ENCODE data around the gene WNK1. TPM values are rescaled to one million over a fixed set of nuclear protein-coding genes. Genes with fewer than 3 reads are reported as not detected.

The WNK1 gene
- total and polyA plus RNA-seq, 2 of the 8 experiments (the other 6 are each of a cell fraction or from before 2014, with no cell fraction given): 88.2 to 157 TPM

DNA sequence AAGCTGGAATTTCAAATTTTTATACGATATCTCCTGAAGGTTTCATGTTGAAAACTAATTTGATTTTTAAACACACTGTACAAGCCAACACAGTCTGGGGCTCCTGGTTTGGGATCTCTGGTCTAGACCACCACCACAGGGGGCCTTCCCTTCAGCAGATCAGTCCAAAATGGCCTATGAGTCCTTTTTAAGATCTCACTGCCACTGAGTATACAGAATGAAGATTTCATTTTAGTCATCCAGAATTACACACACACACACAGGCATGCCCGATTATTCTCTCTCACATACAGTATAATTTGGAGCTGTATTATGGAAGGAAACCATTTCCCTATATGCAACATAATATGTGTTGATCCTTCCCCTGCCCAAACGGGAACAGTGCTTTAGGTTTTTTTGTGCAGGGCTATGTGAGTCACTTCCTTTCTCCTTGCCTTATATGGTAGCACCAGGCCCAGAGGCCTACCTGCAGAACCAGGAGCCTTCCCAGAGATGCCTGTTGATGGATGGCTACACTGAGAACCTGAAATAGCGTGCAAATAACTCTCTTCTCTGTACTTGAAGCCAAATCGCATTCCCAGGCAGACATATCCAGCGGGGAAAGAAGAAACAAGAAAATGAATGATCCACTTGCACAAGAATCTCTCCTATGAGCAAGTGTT lies 28.1 kb upstream of the WNK1 start:
- CTCF ChIA-PET (ENCODE audit: partially characterized antibody): interaction anchor here (1.6 kb wide), 1 partner anchor 154 kb away, joined by 3 read pairs; no protein-coding TSS in a partner anchor
- Histone ChIP-seq H3K79me2 (ENCODE audit: control insufficient read depth in 1 of 2, insufficient read depth in 2 of 2, low read length in 2 of 2) (no peaks in the 10 kb centered on the region), H3K9me3 (ENCODE audit: insufficient read depth in 2 of 2, low read depth in 1 of 2, low read length in 1 of 2) (no peaks in the 10 kb centered on the region), H3K23ac (ENCODE audit: insufficient read length) (no peak overlapping the region), H3K4me3 (ENCODE audit: extremely low read depth in 1 of 4, insufficient read depth in 2 of 4, low read depth in 3 of 4, low read length in 4 of 4) (no peak overlapping the region), H2AFZ (ENCODE audit: low read length) (peak overlapping the region; percentile 4), H3K4me2 (ENCODE audit: insufficient read depth in 1 of 2, low read depth in 2 of 2, low read length in 2 of 2) (no peak overlapping the region), H3K4ac (replicated peaks; ENCODE audit: insufficient read length, low read depth, low read length) (no peak overlapping the region), H4K8ac (ENCODE audit: extremely low read depth, insufficient read depth, low read length) (no peak overlapping the region), H3K27ac (ENCODE audit: low read depth, low read length) (no peak overlapping the region), H2AK5ac (ENCODE audit: low read depth, low read length) (no peak overlapping the region), H3K36me3 (ENCODE audit: control insufficient read depth in 2 of 4, insufficient read depth in 4 of 4, low read length in 3 of 4) (no peaks in the 10 kb centered on the region), H3K79me1 (ENCODE audit: low read depth, low read length) (no peaks in the 10 kb centered on the region), H2BK15ac (ENCODE audit: low read length) (no peak overlapping the region), H4K20me1 (replicated peaks in 1 of 2; ENCODE audit: control insufficient read depth in 1 of 2, insufficient read depth in 2 of 2, low read length in 2 of 2) (no peaks in the 10 kb centered on the region), H3K56ac (replicated peaks; ENCODE audit: insufficient read length, low read depth, low read length) (no peak overlapping the region), H3K18ac (ENCODE audit: extremely low read depth, low read length) (0 out of 2 replicates have a peak overlapping the region, but pooled peaks have one; percentile 0), H2BK5ac (ENCODE audit: low read depth, low read length) (no peak overlapping the region), H2BK20ac (ENCODE audit: low read length) (no peak overlapping the region), H3K14ac (ENCODE audit: insufficient read length) (no peak overlapping the region), H2BK12ac (ENCODE audit: low read depth, low read length) (no peak overlapping the region), H3K9ac (replicated peaks in 1 of 4; ENCODE audit: extremely low read depth in 1 of 4, low read depth in 3 of 4, low read length in 3 of 4) (no peak overlapping the region), H2BK120ac (replicated peaks; ENCODE audit: low read depth, low read length) (no peak overlapping the region), H3K27me3 (replicated peaks in 1 of 4; ENCODE audit: control insufficient read depth in 3 of 4, extremely low read depth in 1 of 4, insufficient read depth in 3 of 4, low read length in 3 of 4) (no peaks in the 10 kb centered on the region), H3K23me2 (ENCODE audit: low read depth, low read length) (no peaks in the 10 kb centered on the region; the same call in 1 of the 2 replicates), H4K5ac (ENCODE audit: insufficient read length, low read depth, low read length) (no peak overlapping the region), H4K91ac (replicated peaks; ENCODE audit: insufficient read length, low read length) (no peak overlapping the region), H3K4me1 (replicated peaks in 1 of 4; ENCODE audit: control insufficient read depth in 3 of 4, insufficient read depth in 4 of 4, low read length in 3 of 4) (peaks cover 0 to 5% (median 2%) of the 10 kb centered on the region in 4 experiments)
- 84% methylated on average over 6 of the region's 6 CpGs; no CpG with 5 or more reads in 1 of the 2 experiments for WGBS, 2 experiments (ENCODE audit: extremely low coverage in 1 of 2, insufficient coverage in 1 of 2, insufficient read length in 1 of 2, insufficient replicate concordance in 2 of 2, low coverage in 1 of 2, low lambda C conversion rate in 2 of 2, missing lambda C conversion rate in 1 of 2)
- TF ChIP-seq TEAD4 (IDR thresholded peaks at IDR 0.05; ENCODE audit: low read depth, low read length) (no peak), BACH1 (IDR thresholded peaks at IDR 0.05; ENCODE audit: low read length) (no peak), JUND (IDR thresholded peaks at IDR 0.05; ENCODE audit: low read length) (peak; percentile 65; the same call in 1 of the 2 replicates), SRF (IDR thresholded peaks at IDR 0.05; ENCODE audit: low read depth, low read length) (peak; percentile 98), CREB1 (IDR thresholded peaks at IDR 0.05) (no peak)
- TF ChIP-seq, protein P1, sequence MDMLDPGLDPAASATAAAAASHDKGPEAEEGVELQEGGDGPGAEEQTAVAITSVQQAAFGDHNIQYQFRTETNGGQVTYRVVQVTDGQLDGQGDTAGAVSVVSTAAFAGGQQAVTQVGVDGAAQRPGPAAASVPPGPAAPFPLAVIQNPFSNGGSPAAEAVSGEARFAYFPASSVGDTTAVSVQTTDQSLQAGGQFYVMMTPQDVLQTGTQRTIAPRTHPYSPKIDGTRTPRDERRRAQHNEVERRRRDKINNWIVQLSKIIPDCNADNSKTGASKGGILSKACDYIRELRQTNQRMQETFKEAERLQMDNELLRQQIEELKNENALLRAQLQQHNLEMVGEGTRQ (IDR thresholded peaks at IDR 0.05; ENCODE audit: low read length): no peak
- DNase-seq (ENCODE audit: low read depth in 1 of 2, low spot score in 2 of 2) (no peak), FAIRE-seq (peak; percentile 60)
- POLR2A ChIA-PET (ENCODE audit: partially characterized antibody): interaction anchor here (1.1 kb wide), 1 partner anchor 27 kb away, joined by 3 read pairs; no protein-coding TSS in a partner anchor

Measured in H1 (cell line).